K562 (cell line): ENCODE measurements around the gene LRRK1.

Experiments
- ADNP ChIP-seq: fragments of 200-800 bp; sonication (Bioruptor generic); IDR thresholded peaks from 2 replicates; pipeline ENCODE4 v1.6.1; 2016; ENCODE audit warnings: missing genetic modification characterization, missing compliant biosample characterization
- EGR1 ChIP-seq: fragments of 450-650 bp; conservative IDR thresholded peaks from 2 replicates; pipeline ENCODE4 v1.6.1; 2017; ENCODE audit warnings: mild to moderate bottlenecking
- EZH2 ChIP-seq: IDR thresholded peaks from 2 replicates; pipeline ENCODE4 v1.6.1; 2012; ENCODE audit warnings: low read depth, mild to moderate bottlenecking, inconsistent platforms, low read length, borderline replicate concordance
- KLF6 ChIP-seq: fragments of 250-450 bp; sonication (Bioruptor Pico); IDR thresholded peaks from 2 replicates; pipeline ENCODE4 v1.4.0; 2020; ENCODE audit warnings: mild to moderate bottlenecking, moderate library complexity, borderline replicate concordance
- NR3C1 ChIP-seq: sonication (generic); formaldehyde crosslinking; IDR thresholded peaks from 2 replicates; pipeline ENCODE4 v1.8.1; 2022; ENCODE audit warnings: missing genetic modification reagents
- ZFP36 ChIP-seq: fragments of 150-350 bp; IDR thresholded peaks from 2 replicates; pipeline ENCODE4 v1.6.1; 2018; ENCODE audit warnings: low read length, low read depth; ENCODE audit not compliant: partially characterized antibody
- ZNF766 ChIP-seq: fragments of 200-800 bp; sonication (Bioruptor generic); conservative IDR thresholded peaks from 2 replicates; pipeline ENCODE4 v1.6.1; 2016; ENCODE audit warnings: missing genetic modification characterization, missing compliant biosample characterization
- ZSCAN29 ChIP-seq: fragments of 450-650 bp; IDR thresholded peaks from 2 replicates; pipeline ENCODE4 v1.6.1; 2017
- TF ChIP-seq, protein P1 (sequence below): conservative IDR thresholded peaks from 2 replicates; pipeline ENCODE4 v1.6.1; 2011; ENCODE audit warnings: low read depth, mild to moderate bottlenecking, low read length; ENCODE audit not compliant: control insufficient read depth
- TF ChIP-seq, protein P2 (sequence below): fragments of 250-450 bp; sonication (Bioruptor Pico); IDR thresholded peaks from 2 replicates; pipeline ENCODE4 v1.5.0; 2021; ENCODE audit warnings: mild to moderate bottlenecking, moderate library complexity

DNA sequence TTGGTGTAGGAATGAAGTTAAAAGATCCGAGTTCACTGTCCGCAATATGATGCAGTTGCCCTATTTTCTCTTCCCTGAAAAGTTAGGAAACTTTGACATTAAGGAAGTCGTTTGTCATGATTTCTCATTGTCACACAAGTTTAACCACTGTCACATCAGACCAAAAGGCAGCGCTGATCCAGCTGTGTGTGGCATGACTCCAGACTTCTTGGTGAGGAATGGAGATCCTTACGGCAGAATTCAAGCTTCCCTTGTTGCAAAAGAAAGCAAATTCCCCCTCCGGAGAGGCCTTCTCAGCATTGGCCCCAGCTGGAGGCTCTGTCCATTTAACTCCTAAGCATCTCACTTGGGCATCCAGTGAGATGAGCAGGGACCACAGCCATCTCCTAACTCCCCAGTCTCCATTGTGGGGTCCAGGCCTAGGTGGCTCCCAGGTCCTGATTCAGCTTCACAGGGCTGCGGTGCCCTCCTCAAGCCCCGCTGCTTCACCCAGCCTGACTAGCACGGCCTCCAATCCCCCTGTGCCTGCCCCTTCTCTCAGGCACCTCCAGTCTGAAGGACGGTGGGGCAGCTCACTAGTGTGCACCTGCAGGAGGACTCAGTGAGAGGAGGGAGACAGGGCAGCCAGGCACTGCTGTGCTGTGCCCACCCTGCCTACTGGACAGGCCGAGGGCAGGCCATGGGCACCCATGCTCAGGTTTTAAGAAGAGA lies 173.2 kb downstream of the LRRK1 start:
- TF ChIP-seq, protein P1, sequence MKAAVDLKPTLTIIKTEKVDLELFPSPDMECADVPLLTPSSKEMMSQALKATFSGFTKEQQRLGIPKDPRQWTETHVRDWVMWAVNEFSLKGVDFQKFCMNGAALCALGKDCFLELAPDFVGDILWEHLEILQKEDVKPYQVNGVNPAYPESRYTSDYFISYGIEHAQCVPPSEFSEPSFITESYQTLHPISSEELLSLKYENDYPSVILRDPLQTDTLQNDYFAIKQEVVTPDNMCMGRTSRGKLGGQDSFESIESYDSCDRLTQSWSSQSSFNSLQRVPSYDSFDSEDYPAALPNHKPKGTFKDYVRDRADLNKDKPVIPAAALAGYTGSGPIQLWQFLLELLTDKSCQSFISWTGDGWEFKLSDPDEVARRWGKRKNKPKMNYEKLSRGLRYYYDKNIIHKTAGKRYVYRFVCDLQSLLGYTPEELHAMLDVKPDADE = no peak
- TF ChIP-seq EZH2 (no peak), EGR1 (no peak), NR3C1 (CRISPR knock-in tag) (no peak), ADNP (tag) (no peak), KLF6 (no peak), ZNF766 (CRISPR knock-in tag) (no peak), ZFP36 (no peak), ZSCAN29 (no peak)
- TF ChIP-seq, protein P2, sequence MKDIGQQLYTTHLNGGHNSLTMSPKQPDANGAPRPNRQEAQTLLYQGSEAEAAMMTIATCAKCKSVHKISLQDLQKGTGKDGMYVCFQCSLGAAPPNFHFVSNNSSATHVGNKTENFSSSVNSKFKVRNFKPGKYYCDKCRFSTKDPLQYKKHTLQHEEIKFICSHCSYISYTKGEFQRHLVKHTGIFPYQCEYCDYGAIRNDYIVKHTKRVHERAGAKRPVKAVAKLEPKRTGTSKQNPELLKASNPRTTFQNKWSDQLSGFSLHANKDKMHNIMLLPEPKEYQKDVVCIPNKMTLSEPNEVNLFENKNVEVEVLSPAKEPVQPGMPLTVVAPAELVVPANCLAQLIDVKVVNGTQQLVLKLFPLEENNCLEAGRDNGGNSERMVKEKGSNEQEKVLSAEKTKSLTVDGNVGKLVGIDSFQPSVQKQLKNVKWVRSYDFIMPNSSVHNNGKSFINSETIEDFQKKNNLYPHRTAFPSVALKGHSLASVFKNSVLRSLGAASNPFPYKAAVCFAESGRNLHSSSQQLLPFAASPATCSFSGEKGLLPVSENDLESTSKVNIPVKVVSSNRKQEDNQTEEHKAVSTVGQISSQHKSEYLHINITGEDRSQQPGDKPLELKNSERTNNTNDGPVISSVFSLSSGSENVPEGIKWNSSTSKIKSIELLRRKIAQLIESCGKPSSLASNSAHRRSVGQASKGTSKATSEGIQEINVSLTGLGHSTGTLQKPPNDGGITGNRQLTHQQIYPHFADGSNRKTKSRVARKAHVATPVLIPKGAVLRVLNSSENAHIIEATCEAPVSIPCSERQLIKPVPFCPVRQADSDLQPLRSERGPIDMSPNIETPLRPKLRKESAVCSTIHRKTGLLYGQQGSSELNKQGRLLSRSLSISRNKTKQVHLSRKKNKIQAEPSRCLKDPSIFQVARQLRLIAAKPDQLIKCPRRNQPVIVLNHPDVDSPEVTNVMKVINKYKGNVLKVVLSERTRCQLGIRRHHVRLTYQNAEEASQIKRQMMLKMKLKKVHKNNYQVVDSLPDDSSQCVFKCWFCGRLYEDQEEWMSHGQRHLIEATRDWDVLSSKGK (CRISPR knock-in tag) = no peak
